ENCODE measurements around the gene ADTRP. TPM values are rescaled to one million over a fixed set of nuclear protein-coding genes. Genes with fewer than 3 reads are reported as not detected.
A peak's percentile ranks its signal among the peaks of the same experiment; 100 is the strongest.

Gene ADTRP
- total RNA-seq, 3 donors from 2014 or later, result 0.48 to 2.9 (median 2.6) TPM

DNA sequence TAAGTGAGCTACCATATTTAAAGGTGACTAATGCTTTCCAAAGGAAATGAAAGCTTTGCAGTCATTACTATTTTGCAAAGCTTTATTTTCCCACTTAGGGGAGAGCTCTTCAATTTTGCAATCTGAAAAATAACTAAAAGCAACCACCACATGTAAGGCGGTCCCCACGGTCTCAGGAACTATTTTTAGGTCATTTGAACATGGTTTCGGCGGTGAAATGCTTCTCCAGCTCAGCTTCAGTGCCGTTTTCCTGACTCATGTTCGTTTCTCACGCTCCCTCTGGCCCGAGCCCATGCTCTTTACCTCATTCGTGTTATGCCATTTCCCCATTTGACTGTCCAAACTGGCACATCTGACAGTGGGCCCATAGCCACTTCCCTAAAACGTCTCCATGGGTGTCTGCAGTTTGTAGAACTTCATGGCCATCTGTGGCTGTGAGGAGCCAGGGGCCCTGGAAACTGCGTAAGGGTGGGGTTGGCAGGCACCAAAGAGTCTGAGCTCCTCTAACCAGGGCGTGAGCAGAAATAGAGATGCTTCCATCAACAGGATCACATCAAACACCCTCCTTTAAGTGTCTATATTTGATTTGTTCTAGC, 46.5 kb downstream of the ADTRP start:
- Histone ChIP-seq H3K27me3 (no peaks in the 10 kb centered on the region), H3K36me3 (no peaks in the 10 kb centered on the region), H3K4me1 (no peaks in the 10 kb centered on the region), H3K4me3 (no peak overlapping the region), H3K27ac (peak overlapping the region; percentile 3 to 60), H3K9me3 (no peaks in the 10 kb centered on the region)
- TF ChIP-seq, protein P1, sequence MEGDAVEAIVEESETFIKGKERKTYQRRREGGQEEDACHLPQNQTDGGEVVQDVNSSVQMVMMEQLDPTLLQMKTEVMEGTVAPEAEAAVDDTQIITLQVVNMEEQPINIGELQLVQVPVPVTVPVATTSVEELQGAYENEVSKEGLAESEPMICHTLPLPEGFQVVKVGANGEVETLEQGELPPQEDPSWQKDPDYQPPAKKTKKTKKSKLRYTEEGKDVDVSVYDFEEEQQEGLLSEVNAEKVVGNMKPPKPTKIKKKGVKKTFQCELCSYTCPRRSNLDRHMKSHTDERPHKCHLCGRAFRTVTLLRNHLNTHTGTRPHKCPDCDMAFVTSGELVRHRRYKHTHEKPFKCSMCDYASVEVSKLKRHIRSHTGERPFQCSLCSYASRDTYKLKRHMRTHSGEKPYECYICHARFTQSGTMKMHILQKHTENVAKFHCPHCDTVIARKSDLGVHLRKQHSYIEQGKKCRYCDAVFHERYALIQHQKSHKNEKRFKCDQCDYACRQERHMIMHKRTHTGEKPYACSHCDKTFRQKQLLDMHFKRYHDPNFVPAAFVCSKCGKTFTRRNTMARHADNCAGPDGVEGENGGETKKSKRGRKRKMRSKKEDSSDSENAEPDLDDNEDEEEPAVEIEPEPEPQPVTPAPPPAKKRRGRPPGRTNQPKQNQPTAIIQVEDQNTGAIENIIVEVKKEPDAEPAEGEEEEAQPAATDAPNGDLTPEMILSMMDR (IDR thresholded peaks at IDR 0.05), result no peak
- peak; percentile 35 to 68 (median 38) for TF ChIP-seq POLR2AphosphoS5 (IDR thresholded peaks at IDR 0.05)
- no peak for TF ChIP-seq POLR2A (IDR thresholded peaks at IDR 0.05)
- intact Hi-C loops (cut with DNase I; ENCODE audit: low total_unique reads), result no loop called here
- peak in 1 of 2 donors; percentile 38 for DNase-seq (ENCODE audit: low spot score in 2 of 2)

DNA sequence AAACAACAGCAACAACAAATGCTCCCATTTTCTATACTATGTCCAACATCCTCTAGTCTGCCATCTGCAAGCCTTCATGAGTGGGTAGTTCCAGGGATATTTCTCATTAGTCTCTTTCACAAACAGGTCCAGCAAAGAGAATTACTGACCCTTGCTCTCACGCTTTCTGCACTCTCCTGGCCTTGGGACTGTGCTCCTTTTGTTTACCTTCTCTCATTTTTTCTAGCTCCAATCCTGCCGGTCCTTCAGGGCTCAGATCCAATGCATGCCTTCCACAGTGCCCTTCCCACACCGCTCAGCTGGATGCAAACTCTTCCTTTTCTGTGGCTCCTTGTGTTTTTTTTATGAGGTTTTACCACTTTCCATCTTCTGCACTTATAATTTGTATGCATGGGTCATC, 47.2 kb downstream of the ADTRP start:
- Histone ChIP-seq H3K4me3 (no peak overlapping the region), H3K9me3 (no peaks in the 10 kb centered on the region), H3K36me3 (no peaks in the 10 kb centered on the region), H3K4me1 (no peaks in the 10 kb centered on the region), H3K27me3 (no peaks in the 10 kb centered on the region), H3K27ac (no peak overlapping the region)
- intact Hi-C loops (cut with DNase I; ENCODE audit: low total_unique reads), result no loop called here
- TF ChIP-seq, protein P1 (IDR thresholded peaks at IDR 0.05), result no peak
- no peak for TF ChIP-seq POLR2A (IDR thresholded peaks at IDR 0.05)
- TF ChIP-seq POLR2AphosphoS5 (IDR thresholded peaks at IDR 0.05), result no peak
- no peak for DNase-seq (ENCODE audit: low spot score in 2 of 2)

DNA sequence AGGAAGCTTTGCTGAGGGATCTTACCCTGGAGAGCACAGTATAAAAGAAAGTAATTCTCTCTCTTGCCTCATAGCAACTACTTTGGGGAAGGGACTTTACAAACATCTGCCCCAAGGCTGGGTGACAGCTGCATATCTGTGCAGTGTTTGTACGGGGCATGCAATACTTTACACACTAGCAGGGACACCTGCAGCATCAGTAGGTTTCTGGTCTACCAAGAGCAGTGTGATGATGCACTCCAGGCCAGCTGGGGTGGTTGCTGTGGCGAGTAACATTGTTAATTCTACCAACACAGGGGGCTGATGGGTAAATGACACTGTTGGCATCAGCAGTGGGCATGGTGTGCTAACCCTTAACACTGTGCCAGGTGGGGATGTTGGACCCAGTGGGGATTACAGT, 48.0 kb downstream of the ADTRP start:
- Histone ChIP-seq H3K9me3 (no peaks in the 10 kb centered on the region), H3K36me3 (no peaks in the 10 kb centered on the region), H3K27me3 (no peaks in the 10 kb centered on the region), H3K4me3 (no peak overlapping the region), H3K4me1 (no peaks in the 10 kb centered on the region), H3K27ac (no peak overlapping the region)
- no peak for DNase-seq (ENCODE audit: low spot score in 2 of 2)
- TF ChIP-seq, protein P1 (IDR thresholded peaks at IDR 0.05), result no peak
- TF ChIP-seq POLR2AphosphoS5 (IDR thresholded peaks at IDR 0.05) (no peak), POLR2A (IDR thresholded peaks at IDR 0.05) (no peak)
- intact Hi-C loops (cut with DNase I; ENCODE audit: low total_unique reads), result no loop called here

DNA sequence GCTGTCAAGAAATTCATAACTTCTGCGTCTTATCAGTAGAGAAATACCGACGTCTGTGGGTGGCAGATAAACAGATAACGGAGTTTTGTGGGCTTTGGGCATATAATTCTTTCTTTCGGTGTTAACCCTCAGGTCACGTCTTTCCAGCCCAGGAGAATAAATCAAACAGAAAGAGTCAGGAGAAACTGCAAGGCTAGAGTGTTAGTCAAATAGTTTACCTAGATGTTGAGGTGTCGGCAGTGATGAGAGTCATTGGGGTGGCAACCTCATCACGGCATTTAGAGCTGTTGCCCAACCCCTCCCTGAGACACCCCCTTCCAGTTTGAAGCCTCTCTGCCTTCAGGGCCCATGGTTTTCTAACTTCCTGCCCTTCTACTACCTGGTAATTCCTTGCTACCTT, 49.5 kb downstream of the ADTRP start:
- Histone ChIP-seq H3K9me3 (no peaks in the 10 kb centered on the region), H3K27me3 (no peaks in the 10 kb centered on the region), H3K4me3 (no peak overlapping the region), H3K27ac (no peak overlapping the region), H3K36me3 (no peaks in the 10 kb centered on the region), H3K4me1 (no peaks in the 10 kb centered on the region)
- TF ChIP-seq POLR2A (IDR thresholded peaks at IDR 0.05) (no peak), POLR2AphosphoS5 (IDR thresholded peaks at IDR 0.05) (no peak)
- TF ChIP-seq, protein P1 (IDR thresholded peaks at IDR 0.05), result no peak
- no peak for DNase-seq (ENCODE audit: low spot score in 2 of 2)
- intact Hi-C loops (cut with DNase I; ENCODE audit: low total_unique reads), result no loop called here

DNA sequence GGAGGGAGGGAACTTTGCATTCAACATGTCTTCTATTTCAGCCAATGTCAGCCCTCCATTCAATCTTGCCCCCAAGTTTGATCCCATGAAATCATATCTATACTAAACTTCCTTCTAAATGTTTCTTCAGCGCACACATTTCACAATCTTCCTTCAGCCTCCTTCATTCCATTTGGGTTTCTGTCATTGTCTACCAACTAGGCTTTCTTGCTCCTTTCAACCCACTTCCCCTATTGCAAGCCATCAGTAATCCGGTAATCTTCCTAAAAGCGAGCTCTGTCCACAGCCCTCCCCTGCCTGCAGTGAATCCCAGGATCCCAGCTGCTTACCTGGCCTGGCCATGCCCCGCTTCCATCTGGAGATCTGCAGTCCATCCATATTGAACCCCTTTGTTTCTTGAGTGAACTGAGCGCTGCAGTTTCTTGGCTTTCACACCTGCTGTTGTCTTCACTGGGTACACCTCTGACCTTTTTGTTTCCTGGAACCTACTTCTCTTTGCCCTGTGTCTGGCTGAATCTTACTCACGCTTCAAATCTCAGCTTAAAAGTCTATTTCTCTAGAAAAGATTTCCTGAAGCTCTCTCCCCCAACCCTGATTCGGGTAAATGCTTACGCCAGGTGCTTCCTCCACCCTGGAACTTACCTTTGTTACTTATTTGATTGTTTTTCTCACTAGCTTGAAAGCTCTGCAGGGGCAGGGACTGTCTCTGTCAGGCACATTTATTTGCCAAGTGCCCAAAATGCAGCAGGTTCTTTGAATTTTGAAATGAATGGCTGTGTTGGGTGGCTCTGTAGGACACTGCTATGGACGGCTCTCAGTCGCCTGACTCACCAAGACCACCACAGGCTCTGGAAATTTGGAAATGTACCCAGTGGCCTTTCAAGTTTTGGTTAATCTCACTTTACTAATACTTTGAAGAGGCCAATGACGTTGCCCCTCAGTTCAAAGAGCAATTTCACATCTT, 50.3 kb downstream of the ADTRP start:
- H3K27me3 ChIP-seq, result no peaks in the 10 kb centered on the region
- no peak overlapping the region for H3K27ac ChIP-seq
- H3K4me3 ChIP-seq, result no peak overlapping the region
- no peak for DNase-seq (ENCODE audit: low spot score in 2 of 2)
- H3K4me1 ChIP-seq, result no peaks in the 10 kb centered on the region
- intact Hi-C loops (cut with DNase I; ENCODE audit: low total_unique reads), result no loop called here
- H3K36me3 ChIP-seq, result no peaks in the 10 kb centered on the region
- TF ChIP-seq POLR2AphosphoS5 (IDR thresholded peaks at IDR 0.05), result no peak
- H3K9me3 ChIP-seq, result no peaks in the 10 kb centered on the region
